Measurements from ENCODE around the gene PTOV1. TPM values are rescaled to one million over a fixed set of nuclear protein-coding genes. Genes with fewer than 3 reads are reported as not detected.

The PTOV1 gene
- total RNA-seq, 1 experiment from 2014 or later: 114 TPM

- ATAC-seq (no peak), DNase-seq (ENCODE audit: low read depth, low spot score) (no peak)
- Histone ChIP-seq H3K27ac (ENCODE audit: low read length) (no peak overlapping the region), H3K4me1 (ENCODE audit: control insufficient read depth, insufficient read depth, low read length) (peaks cover 2% of the 10 kb centered on the region; the same call in 1 of the 2 replicates), H3K36me3 (ENCODE audit: control insufficient read depth, insufficient read depth, low read length) (no peaks in the 10 kb centered on the region), H3K9me3 (ENCODE audit: control insufficient read depth, insufficient read depth, low read depth, low read length) (no peaks in the 10 kb centered on the region), H3K27me3 (ENCODE audit: control insufficient read depth, insufficient read depth, low read length) (no peaks in the 10 kb centered on the region), H3K4me3 (ENCODE audit: low read depth in 2 of 2, low read length in 2 of 2) (no peak overlapping the region)
- TF ChIP-seq SIN3A (IDR thresholded peaks at IDR 0.05; ENCODE audit: borderline replicate concordance, insufficient read depth, low read depth, low read length): no peak
- intact Hi-C loops (cut with micrococcal nuclease; ENCODE audit: unreplicated experiment): no loop called here
- BruUV-seq (replicated peaks): no TSS peak
- CTCF ChIA-PET: no interaction called here
- in situ Hi-C loops (cut with HindIII; ENCODE audit: low pct_unique_long_range_greater_than_20kb, low sequenced_read_pairs): no loop called here
- POLR2A ChIA-PET: no interaction called here
Observed at GRCh38 chr19:49847731-49848696, 2.9 kb upstream of the PTOV1 start.

- H3K27me3 ChIP-seq (ENCODE audit: control insufficient read depth, insufficient read depth, low read length): no peaks in the 10 kb centered on the region
- ATAC-seq (no peak), DNase-seq (ENCODE audit: low read depth, low spot score) (no peak)
- no peak overlapping the region for H3K27ac ChIP-seq (ENCODE audit: low read length)
- TF ChIP-seq TCF7L2 (IDR thresholded peaks at IDR 0.05; ENCODE audit: low read depth, low read length): no peak
- TF ChIP-seq REST (IDR thresholded peaks at IDR 0.05; ENCODE audit: insufficient read depth in 1 of 2, low read depth in 2 of 2, low read length in 1 of 2): no peak
- in situ Hi-C loops (cut with HindIII; ENCODE audit: low pct_unique_long_range_greater_than_20kb, low sequenced_read_pairs): no loop called here
- peaks cover 11% of the 10 kb centered on the region for H3K4me1 ChIP-seq (ENCODE audit: control insufficient read depth, insufficient read depth, low read length)
- intact Hi-C loops (cut with micrococcal nuclease; ENCODE audit: unreplicated experiment): no loop called here
- no peaks in the 10 kb centered on the region for H3K9me3 ChIP-seq (ENCODE audit: control insufficient read depth, insufficient read depth, low read depth, low read length)
- H3K36me3 ChIP-seq (ENCODE audit: control insufficient read depth, insufficient read depth, low read length): no peaks in the 10 kb centered on the region
- POLR2A ChIA-PET: no interaction called here
- no TSS peak for BruUV-seq (replicated peaks)
- CTCF ChIA-PET: no interaction called here
- H3K4me3 ChIP-seq (ENCODE audit: low read depth in 2 of 2, low read length in 2 of 2): no peak overlapping the region
Observed at GRCh38 chr19:49848938-49849337, 2.0 kb upstream of the PTOV1 start.

DNA sequence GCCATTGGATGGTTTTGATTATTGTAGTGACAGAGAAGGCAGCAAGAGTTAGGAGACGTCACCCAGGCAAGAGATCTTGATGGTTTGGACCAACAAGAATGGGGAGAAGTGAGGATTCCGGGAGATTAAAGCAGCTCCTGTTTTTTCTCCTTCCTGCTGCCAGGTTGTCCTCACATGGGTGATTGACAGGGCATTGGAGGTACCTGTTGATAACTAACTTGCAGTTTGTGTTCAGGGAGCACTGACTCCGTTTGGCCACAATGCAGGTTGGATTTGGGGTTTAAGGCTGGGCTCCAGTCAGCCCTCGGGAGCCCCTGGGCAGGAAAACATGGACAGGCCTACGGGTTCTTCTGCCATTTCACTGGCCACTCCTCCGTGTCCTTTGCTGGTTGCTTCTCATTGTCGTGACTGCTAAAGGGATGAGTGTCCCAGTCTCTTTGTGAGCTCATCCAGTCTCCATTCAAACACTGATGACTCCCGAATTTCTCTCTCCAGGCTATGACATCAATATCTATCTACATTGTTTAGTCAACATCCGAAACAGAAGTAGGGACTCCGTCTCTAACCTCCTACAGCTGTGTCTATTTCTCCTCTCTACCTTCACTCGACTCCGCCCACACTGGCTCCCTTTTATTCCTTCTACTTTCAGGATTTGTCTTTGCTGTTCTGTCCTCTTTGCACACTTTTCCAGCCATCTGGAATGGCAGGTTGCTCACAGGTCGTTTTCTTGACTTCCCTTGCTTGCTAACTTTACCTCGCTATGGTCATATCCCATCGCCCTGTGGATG lies 1.3 kb upstream of the PTOV1 start:
- TF ChIP-seq SIN3A (IDR thresholded peaks at IDR 0.05; ENCODE audit: borderline replicate concordance, insufficient read depth, low read depth, low read length) (no peak), POLR2AphosphoS5 (IDR thresholded peaks at IDR 0.05; ENCODE audit: low read depth, low read length) (no peak), TCF7L2 (IDR thresholded peaks at IDR 0.05; ENCODE audit: low read depth, low read length) (no peak), REST (IDR thresholded peaks at IDR 0.05; ENCODE audit: insufficient read depth in 1 of 2, low read depth in 2 of 2, low read length in 1 of 2) (no peak)
- TF ChIP-seq, protein P1, sequence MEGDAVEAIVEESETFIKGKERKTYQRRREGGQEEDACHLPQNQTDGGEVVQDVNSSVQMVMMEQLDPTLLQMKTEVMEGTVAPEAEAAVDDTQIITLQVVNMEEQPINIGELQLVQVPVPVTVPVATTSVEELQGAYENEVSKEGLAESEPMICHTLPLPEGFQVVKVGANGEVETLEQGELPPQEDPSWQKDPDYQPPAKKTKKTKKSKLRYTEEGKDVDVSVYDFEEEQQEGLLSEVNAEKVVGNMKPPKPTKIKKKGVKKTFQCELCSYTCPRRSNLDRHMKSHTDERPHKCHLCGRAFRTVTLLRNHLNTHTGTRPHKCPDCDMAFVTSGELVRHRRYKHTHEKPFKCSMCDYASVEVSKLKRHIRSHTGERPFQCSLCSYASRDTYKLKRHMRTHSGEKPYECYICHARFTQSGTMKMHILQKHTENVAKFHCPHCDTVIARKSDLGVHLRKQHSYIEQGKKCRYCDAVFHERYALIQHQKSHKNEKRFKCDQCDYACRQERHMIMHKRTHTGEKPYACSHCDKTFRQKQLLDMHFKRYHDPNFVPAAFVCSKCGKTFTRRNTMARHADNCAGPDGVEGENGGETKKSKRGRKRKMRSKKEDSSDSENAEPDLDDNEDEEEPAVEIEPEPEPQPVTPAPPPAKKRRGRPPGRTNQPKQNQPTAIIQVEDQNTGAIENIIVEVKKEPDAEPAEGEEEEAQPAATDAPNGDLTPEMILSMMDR (IDR thresholded peaks at IDR 0.05): no peak
- TSS peak; percentile 59 for BruUV-seq (replicated peaks)
- H3K4me3 ChIP-seq (ENCODE audit: low read depth in 2 of 2, low read length in 2 of 2): peak overlapping the region; percentile 58 to 73
- POLR2A ChIA-PET: no interaction called here
- peaks cover 13% of the 10 kb centered on the region for H3K4me1 ChIP-seq (ENCODE audit: control insufficient read depth, insufficient read depth, low read length)
- peak overlapping the region; percentile 86 for H3K27ac ChIP-seq (ENCODE audit: low read length)
- H3K9me3 ChIP-seq (ENCODE audit: control insufficient read depth, insufficient read depth, low read depth, low read length): no peaks in the 10 kb centered on the region
- no peaks in the 10 kb centered on the region for H3K27me3 ChIP-seq (ENCODE audit: control insufficient read depth, insufficient read depth, low read length)
- intact Hi-C loops (cut with micrococcal nuclease; ENCODE audit: unreplicated experiment) (no loop called here), in situ Hi-C loops (cut with HindIII; ENCODE audit: low pct_unique_long_range_greater_than_20kb, low sequenced_read_pairs) (no loop called here)
- no peak for DNase-seq (ENCODE audit: low read depth, low spot score)
- ATAC-seq: no peak
- CTCF ChIA-PET: no interaction called here
- H3K36me3 ChIP-seq (ENCODE audit: control insufficient read depth, insufficient read depth, low read length): no peaks in the 10 kb centered on the region
